ENCODE data around the gene USP9X.
A peak's percentile ranks its signal among the peaks of the same experiment; 100 is the strongest.

USP9X gene

DNA sequence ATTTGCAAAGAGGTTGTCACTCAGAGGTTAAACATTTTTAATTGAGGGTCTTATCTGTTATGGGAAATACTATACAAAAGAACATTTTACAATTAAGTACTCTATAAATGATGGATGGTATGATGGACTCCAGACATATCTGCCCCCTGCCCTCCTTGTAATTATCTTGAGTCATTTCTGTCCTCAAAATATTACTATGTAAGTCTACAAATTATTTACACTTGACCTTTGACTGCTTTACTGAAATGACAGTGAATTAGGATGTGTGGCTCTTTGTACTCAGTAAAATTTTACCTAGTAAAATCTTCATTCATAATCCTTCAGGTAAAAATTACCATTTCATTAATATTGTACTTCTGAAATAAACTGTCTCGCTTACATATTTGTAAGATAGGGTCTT lies 46.5 kb downstream of the USP9X start:
- Histone ChIP-seq H3K27ac (ENCODE audit: extremely low read depth, low read depth, low read length) (no peak overlapping the region), H3K4me1 (ENCODE audit: control insufficient read depth, insufficient read depth, low read length) (peaks cover 8% of the 10 kb centered on the region; the same call in 1 of the 2 replicates), H3K36me3 (ENCODE audit: control insufficient read depth in 2 of 2, insufficient read depth in 1 of 2, low read length in 2 of 2) (peaks cover 58 to 67% of the 10 kb centered on the region in 2 experiments), H3K4me3 (ENCODE audit: low read depth, low read length) (no peak overlapping the region), H3K9me3 (ENCODE audit: control insufficient read depth, insufficient read depth, low read depth, low read length) (no peaks in the 10 kb centered on the region)
- ChIA-PET POLR2A (no interaction called here), CTCF (interaction anchor here (0.8 to 1.2 kb wide), 3 partner anchors 12 to 17 kb away, joined by 3 to 5 read pairs (median 4); no protein-coding TSS in a partner anchor)
- TF ChIP-seq BCL11A (tag by site-specific recombination; IDR thresholded peaks at IDR 0.05; ENCODE audit: low read depth) (no peak), OSR2 (tag by site-specific recombination; IDR thresholded peaks at IDR 0.05) (no peak), YY2 (tag by site-specific recombination; IDR thresholded peaks at IDR 0.05) (no peak), ZNF654 (tag by site-specific recombination; IDR thresholded peaks at IDR 0.05; ENCODE audit: low read depth) (no peak), ZNF114 (tag by site-specific recombination; IDR thresholded peaks at IDR 0.05) (no peak), ZNF366 (tag by site-specific recombination; conservative IDR thresholded peaks at IDR 0.05) (no peak), ZNF501 (tag by site-specific recombination; IDR thresholded peaks at IDR 0.05) (no peak), ZNF510 (tag by site-specific recombination; IDR thresholded peaks at IDR 0.05; ENCODE audit: insufficient replicate concordance) (no peak)
- TF ChIP-seq, protein P1, sequence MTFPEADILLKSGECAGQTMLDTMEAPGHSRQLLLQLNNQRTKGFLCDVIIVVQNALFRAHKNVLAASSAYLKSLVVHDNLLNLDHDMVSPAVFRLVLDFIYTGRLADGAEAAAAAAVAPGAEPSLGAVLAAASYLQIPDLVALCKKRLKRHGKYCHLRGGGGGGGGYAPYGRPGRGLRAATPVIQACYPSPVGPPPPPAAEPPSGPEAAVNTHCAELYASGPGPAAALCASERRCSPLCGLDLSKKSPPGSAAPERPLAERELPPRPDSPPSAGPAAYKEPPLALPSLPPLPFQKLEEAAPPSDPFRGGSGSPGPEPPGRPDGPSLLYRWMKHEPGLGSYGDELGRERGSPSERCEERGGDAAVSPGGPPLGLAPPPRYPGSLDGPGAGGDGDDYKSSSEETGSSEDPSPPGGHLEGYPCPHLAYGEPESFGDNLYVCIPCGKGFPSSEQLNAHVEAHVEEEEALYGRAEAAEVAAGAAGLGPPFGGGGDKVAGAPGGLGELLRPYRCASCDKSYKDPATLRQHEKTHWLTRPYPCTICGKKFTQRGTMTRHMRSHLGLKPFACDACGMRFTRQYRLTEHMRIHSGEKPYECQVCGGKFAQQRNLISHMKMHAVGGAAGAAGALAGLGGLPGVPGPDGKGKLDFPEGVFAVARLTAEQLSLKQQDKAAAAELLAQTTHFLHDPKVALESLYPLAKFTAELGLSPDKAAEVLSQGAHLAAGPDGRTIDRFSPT (tag by site-specific recombination; IDR thresholded peaks at IDR 0.05) = no peak
- TF ChIP-seq, protein P2, sequence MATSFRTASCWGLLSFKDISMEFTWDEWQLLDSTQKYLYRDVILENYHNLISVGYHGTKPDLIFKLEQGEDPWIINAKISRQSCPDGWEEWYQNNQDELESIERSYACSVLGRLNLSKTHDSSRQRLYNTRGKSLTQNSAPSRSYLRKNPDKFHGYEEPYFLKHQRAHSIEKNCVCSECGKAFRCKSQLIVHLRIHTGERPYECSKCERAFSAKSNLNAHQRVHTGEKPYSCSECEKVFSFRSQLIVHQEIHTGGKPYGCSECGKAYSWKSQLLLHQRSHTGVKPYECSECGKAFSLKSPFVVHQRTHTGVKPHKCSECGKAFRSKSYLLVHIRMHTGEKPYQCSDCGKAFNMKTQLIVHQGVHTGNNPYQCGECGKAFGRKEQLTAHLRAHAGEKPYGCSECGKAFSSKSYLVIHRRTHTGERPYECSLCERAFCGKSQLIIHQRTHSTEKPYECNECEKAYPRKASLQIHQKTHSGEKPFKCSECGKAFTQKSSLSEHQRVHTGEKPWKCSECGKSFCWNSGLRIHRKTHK (tag by site-specific recombination; IDR thresholded peaks at IDR 0.05) = no peak
- TF ChIP-seq, protein P3, sequence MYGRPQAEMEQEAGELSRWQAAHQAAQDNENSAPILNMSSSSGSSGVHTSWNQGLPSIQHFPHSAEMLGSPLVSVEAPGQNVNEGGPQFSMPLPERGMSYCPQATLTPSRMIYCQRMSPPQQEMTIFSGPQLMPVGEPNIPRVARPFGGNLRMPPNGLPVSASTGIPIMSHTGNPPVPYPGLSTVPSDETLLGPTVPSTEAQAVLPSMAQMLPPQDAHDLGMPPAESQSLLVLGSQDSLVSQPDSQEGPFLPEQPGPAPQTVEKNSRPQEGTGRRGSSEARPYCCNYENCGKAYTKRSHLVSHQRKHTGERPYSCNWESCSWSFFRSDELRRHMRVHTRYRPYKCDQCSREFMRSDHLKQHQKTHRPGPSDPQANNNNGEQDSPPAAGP (tag by site-specific recombination; IDR thresholded peaks at IDR 0.05) = no peak

DNA sequence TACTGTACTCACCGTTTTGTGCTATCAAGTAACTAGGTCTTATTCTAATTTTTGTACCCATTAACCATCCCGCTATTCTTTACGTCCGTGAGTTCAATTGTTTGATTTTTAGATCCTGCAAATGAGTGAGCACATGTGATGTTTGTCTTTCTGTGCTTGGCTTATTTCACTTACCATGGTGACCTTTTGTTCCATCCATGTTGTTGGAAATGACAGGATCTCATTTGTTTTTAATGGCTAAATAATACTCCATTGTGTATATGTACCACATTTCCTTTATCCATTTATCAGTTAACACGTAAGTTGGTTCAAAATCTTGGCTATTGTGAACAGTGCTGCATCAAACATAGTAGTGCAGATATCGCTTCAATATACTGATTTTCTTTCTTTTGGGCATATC lies 48.3 kb downstream of the USP9X start:
- POLR2A ChIA-PET = no interaction called here
- Histone ChIP-seq H3K36me3 (ENCODE audit: control insufficient read depth in 2 of 2, insufficient read depth in 1 of 2, low read length in 2 of 2) (peaks cover 69 to 75% of the 10 kb centered on the region in 2 experiments), H3K4me1 (ENCODE audit: control insufficient read depth, insufficient read depth, low read length) (0 out of 2 replicates have a peak, but pooled peaks cover 3% of the 10 kb centered on the region), H3K27ac (ENCODE audit: extremely low read depth, low read depth, low read length) (no peak overlapping the region), H3K9me3 (ENCODE audit: control insufficient read depth, insufficient read depth, low read depth, low read length) (no peaks in the 10 kb centered on the region), H3K4me3 (ENCODE audit: low read depth, low read length) (no peak overlapping the region)
- TF ChIP-seq ZNF341 (tag by site-specific recombination; IDR thresholded peaks at IDR 0.05; ENCODE audit: low read depth) = no peak
- CTCF ChIA-PET = no interaction called here

DNA sequence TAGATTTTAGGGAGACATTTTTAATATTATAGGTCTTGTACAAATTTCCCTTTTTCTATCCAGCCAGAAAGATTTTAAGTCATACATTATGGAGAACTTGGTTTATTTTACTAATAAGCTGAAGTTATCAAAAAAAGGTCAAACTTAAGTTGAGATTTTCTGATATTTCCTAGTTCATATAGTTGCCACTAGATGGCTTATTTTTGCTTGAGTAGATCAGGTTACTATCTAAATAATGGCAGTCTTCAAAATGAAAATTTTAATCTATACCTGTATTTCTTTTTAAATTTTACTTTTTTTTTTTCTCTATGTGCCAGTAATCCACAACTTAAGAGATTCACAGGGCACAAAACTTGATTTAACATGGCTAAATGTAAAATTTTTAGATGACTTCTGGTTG lies 52.3 kb downstream of the USP9X start:
- H3K4me1 ChIP-seq (ENCODE audit: control insufficient read depth, insufficient read depth, low read length) = 0 out of 2 replicates have a peak, but pooled peaks cover 3% of the 10 kb centered on the region
- no peaks in the 10 kb centered on the region for H3K9me3 ChIP-seq (ENCODE audit: control insufficient read depth, insufficient read depth, low read depth, low read length)
- ChIA-PET POLR2A (no interaction called here), CTCF (interaction anchor here (0.6 to 2.8 kb wide), 15 partner anchors 10 to 486 kb away, joined by 3 to 25 read pairs (median 3); no protein-coding TSS in a partner anchor)
- H3K4me3 ChIP-seq (ENCODE audit: low read depth, low read length) = no peak overlapping the region
- H3K27ac ChIP-seq (ENCODE audit: extremely low read depth, low read depth, low read length) = no peak overlapping the region
- peaks cover 84 to 87% of the 10 kb centered on the region in 2 experiments for H3K36me3 ChIP-seq (ENCODE audit: control insufficient read depth in 2 of 2, insufficient read depth in 1 of 2, low read length in 2 of 2)
- TF ChIP-seq, protein P4, sequence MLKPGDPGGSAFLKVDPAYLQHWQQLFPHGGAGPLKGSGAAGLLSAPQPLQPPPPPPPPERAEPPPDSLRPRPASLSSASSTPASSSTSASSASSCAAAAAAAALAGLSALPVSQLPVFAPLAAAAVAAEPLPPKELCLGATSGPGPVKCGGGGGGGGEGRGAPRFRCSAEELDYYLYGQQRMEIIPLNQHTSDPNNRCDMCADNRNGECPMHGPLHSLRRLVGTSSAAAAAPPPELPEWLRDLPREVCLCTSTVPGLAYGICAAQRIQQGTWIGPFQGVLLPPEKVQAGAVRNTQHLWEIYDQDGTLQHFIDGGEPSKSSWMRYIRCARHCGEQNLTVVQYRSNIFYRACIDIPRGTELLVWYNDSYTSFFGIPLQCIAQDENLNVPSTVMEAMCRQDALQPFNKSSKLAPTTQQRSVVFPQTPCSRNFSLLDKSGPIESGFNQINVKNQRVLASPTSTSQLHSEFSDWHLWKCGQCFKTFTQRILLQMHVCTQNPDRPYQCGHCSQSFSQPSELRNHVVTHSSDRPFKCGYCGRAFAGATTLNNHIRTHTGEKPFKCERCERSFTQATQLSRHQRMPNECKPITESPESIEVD (tag by site-specific recombination; IDR thresholded peaks at IDR 0.05) = 0 out of 2 replicates have a peak, but pooled peaks have one; percentile 52
- TF ChIP-seq, protein P5, sequence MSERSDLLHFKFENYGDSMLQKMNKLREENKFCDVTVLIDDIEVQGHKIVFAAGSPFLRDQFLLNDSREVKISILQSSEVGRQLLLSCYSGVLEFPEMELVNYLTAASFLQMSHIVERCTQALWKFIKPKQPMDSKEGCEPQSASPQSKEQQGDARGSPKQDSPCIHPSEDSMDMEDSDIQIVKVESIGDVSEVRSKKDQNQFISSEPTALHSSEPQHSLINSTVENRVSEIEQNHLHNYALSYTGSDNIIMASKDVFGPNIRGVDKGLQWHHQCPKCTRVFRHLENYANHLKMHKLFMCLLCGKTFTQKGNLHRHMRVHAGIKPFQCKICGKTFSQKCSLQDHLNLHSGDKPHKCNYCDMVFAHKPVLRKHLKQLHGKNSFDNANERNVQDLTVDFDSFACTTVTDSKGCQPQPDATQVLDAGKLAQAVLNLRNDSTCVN (tag by site-specific recombination; optimal IDR thresholded peaks at IDR 0.05) = no peak
